Liver (tissue), 9 donors: ENCODE results near the gene RPL35A. TPM values are rescaled to one million over a fixed set of nuclear protein-coding genes. Genes with fewer than 3 reads are reported as not detected.

Source experiments
- DNase-seq: peaks from one replicate; pipeline ENCODE4 v3.0.0-alpha.2; 2017; ENCODE audit warnings: low spot score
- H3K27ac ChIP-seq, 2 donors: one replicate each; pipeline ENCODE4 v1.7.0; 2013; ENCODE audit warnings: inconsistent platforms in 2 of 2, low read length in 2 of 2, control low read depth in 1 of 2, low read depth in 1 of 2, mild to moderate bottlenecking in 1 of 2
- H3K27me3 ChIP-seq, 4 donors: one replicate each; pipeline versions ENCODE4 v1.6.1 to v1.7.0; 2013; ENCODE audit warnings: low read length in 3 of 4, inconsistent platforms in 1 of 4, mild to moderate bottlenecking in 1 of 4, moderate library complexity in 1 of 4; ENCODE audit not compliant: control insufficient read depth in 4 of 4, insufficient read depth in 4 of 4
- H3K36me3 ChIP-seq, 4 donors: one replicate each; pipeline versions ENCODE4 v1.6.1 to v1.7.0; 2013; ENCODE audit warnings: low read length in 3 of 4, mild to moderate bottlenecking in 3 of 4, low read depth in 1 of 4, moderate library complexity in 1 of 4; ENCODE audit not compliant: control insufficient read depth in 4 of 4, insufficient read depth in 3 of 4
- H3K4me1 ChIP-seq, 4 donors: one replicate each; pipeline versions ENCODE4 v1.6.1 to v1.7.0; 2013; ENCODE audit warnings: low read length in 3 of 4, mild to moderate bottlenecking in 3 of 4, moderate library complexity in 1 of 4; ENCODE audit not compliant: control insufficient read depth in 4 of 4, insufficient read depth in 4 of 4
- H3K4me3 ChIP-seq, 3 donors: one replicate each; pipeline versions ENCODE4 v1.6.1 to v1.7.0; 2013; ENCODE audit warnings: low read length in 3 of 3, control low read depth in 1 of 3, low read depth in 1 of 3, mild to moderate bottlenecking in 1 of 3
- H3K9ac ChIP-seq, 2 donors: one replicate each; pipeline ENCODE4 v1.7.0; 2013; ENCODE audit warnings: low read length in 2 of 2, mild to moderate bottlenecking in 2 of 2, moderate library complexity in 2 of 2, control low read depth in 1 of 2, low read depth in 1 of 2
- H3K9me3 ChIP-seq, 4 donors: one replicate each; pipeline versions ENCODE4 v1.6.1 to v1.7.0; 2013; ENCODE audit warnings: low read length in 3 of 4; ENCODE audit not compliant: control insufficient read depth in 4 of 4
- ATF3 ChIP-seq: IDR thresholded peaks from 2 replicates; pipeline ENCODE4 v1.6.1; 2016; ENCODE audit warnings: antibody characterized with exemption
- CTCF ChIP-seq: fragments of 150-350 bp; IDR thresholded peaks from 2 replicates; pipeline ENCODE4 v1.5.1; 2017; ENCODE audit warnings: improper control_type of control experiment, low read depth, low read length; ENCODE audit not compliant: missing input control
- EGR1 ChIP-seq, 2 donors: IDR thresholded peaks; 2 replicates each; pipeline ENCODE4 v1.6.1; 2016 to 2018; ENCODE audit warnings: antibody characterized with exemption in 2 of 2, low read depth in 2 of 2
- FOXA1 ChIP-seq: IDR thresholded peaks from 2 replicates; pipeline ENCODE4 v1.6.1; 2016; ENCODE audit warnings: antibody characterized with exemption
- FOXA2 ChIP-seq: IDR thresholded peaks from 2 replicates; pipeline ENCODE4 v1.6.1; 2016; ENCODE audit warnings: antibody characterized with exemption
- GABPA ChIP-seq, 2 donors: IDR thresholded peaks in 1 of 2; conservative IDR thresholded peaks in 1 of 2; 2 replicates each; pipeline ENCODE4 v1.6.1; 2016; ENCODE audit warnings: antibody characterized with exemption in 2 of 2, mild to moderate bottlenecking in 1 of 2, moderate library complexity in 1 of 2
- HNF4A ChIP-seq, 2 donors: conservative IDR thresholded peaks; 2 replicates each; pipeline ENCODE4 v1.6.1; 2016; ENCODE audit warnings: antibody characterized with exemption in 2 of 2, mild to moderate bottlenecking in 2 of 2
- HNF4G ChIP-seq: IDR thresholded peaks from 2 replicates; pipeline ENCODE4 v1.6.1; 2016; ENCODE audit warnings: antibody characterized with exemption
- JUND ChIP-seq, 2 donors: IDR thresholded peaks; 2 replicates each; pipeline ENCODE4 v1.6.1; 2016; ENCODE audit warnings: antibody characterized with exemption in 2 of 2
- NR2F2 ChIP-seq: IDR thresholded peaks from 2 replicates; pipeline ENCODE4 v1.6.1; 2016; ENCODE audit warnings: antibody characterized with exemption
- RAD21 ChIP-seq, 2 donors: IDR thresholded peaks; 2 replicates each; pipeline ENCODE4 v1.6.1; 2016; ENCODE audit warnings: antibody characterized with exemption in 2 of 2, mild to moderate bottlenecking in 2 of 2
- RXRA ChIP-seq, 2 donors: IDR thresholded peaks; 2 replicates each; pipeline ENCODE4 v1.6.1; 2017 to 2018; ENCODE audit warnings: antibody characterized with exemption in 2 of 2, mild to moderate bottlenecking in 1 of 2
- SP1 ChIP-seq: IDR thresholded peaks from 2 replicates; pipeline ENCODE4 v1.6.1; 2018; ENCODE audit warnings: antibody characterized with exemption, mild to moderate bottlenecking
- TAF1 ChIP-seq: conservative IDR thresholded peaks from 2 replicates; pipeline ENCODE4 v1.6.1; 2016; ENCODE audit warnings: antibody characterized with exemption, mild to moderate bottlenecking
- YY1 ChIP-seq: IDR thresholded peaks from 2 replicates; pipeline ENCODE4 v1.6.1; 2016; ENCODE audit warnings: antibody characterized with exemption, mild to moderate bottlenecking
- ZBTB33 ChIP-seq: IDR thresholded peaks from 2 replicates; pipeline ENCODE4 v1.6.1; 2016; ENCODE audit warnings: antibody characterized with exemption
- WGBS: extraction: QIAGEN DNeasy Blood & Tissue Kit; methylation state at CpG from one replicate; pipeline ENCODE4 v1.1.7; 2013; 5-methylcytosine and 5-hydroxymethylcytosine counted together
- polyA plus RNA-seq, 2 donors: library from polyadenylated mRNA; stranded (reverse) in 1 of 2; unstranded in 1 of 2; fragments of 200-250 nt in 1 of 2; fragments of >200 nt in 1 of 2; fragmentation: Nextera tagmentation in 1 of 2; extraction: Ambion mirVana in 1 of 2; gene quantifications; one replicate each; pipeline versions ENCODE4 v1.2.1 to v1.2.3, GENCODE V29; 2013 to 2015
- total RNA-seq, 2 donors: library from RNA; depleted of rRNA; stranded (reverse); fragments of >200 nt; gene quantifications; one replicate each; pipeline ENCODE4 v1.2.3, GENCODE V29; 2014
- TF ChIP-seq, protein P1 (sequence below): IDR thresholded peaks from 2 replicates; pipeline ENCODE4 v1.6.1; 2016; ENCODE audit warnings: antibody characterized with exemption, mild to moderate bottlenecking
- TF ChIP-seq, protein P2 (sequence below): IDR thresholded peaks from 2 replicates; pipeline ENCODE4 v1.6.1; 2016; ENCODE audit warnings: antibody characterized with exemption
- donor health status: healthy.
- donor health status: healthy.
- donor health status: healthy.
- donor health status: healthy.
- donor health status: healthy.

Gene RPL35A
- total and polyA plus RNA-seq, 4 donors, result 121 to 361 (median 270) TPM

DNA sequence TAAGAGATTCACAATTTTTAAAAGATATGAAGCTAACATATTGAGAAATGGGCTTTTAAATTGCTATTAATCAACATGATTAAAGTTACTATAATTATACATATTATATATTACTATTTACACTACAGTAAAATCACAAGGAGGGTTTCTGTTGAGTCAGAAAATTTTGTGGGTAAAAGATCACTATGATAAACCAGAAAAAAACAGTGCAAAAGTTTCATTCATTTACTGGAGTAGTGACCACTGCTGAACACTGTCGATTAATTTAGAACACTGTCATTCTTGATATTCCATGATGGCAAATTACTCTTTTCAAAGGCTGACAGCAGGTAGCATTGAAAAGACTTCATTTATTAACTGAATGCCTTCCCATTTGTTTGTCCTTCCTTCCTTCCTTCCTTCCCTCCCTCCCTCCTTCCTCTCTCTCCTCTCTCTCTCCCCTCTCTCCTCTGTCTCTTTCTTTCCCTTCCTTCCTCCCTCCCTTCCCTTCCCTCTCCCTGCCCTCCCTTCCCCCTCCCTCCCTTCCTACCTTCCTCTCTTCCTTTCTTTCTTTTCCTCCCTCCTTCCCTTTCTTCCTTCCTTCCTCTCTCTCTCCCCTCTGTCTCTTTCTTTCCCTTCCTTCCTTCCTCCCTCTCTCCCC, 9.1 kb upstream of the RPL35A start:
- Histone ChIP-seq H3K27me3 (no peaks in the 10 kb centered on the region), H3K9ac (no peak overlapping the region), H3K36me3 (peaks cover 0 to 3% (median 0%) of the 10 kb centered on the region in 4 donors), H3K9me3 (no peaks in the 10 kb centered on the region), H3K4me3 (no peak overlapping the region), H3K4me1 (no peaks in the 10 kb centered on the region), H3K27ac (no peak overlapping the region)
- TF ChIP-seq, protein P1, sequence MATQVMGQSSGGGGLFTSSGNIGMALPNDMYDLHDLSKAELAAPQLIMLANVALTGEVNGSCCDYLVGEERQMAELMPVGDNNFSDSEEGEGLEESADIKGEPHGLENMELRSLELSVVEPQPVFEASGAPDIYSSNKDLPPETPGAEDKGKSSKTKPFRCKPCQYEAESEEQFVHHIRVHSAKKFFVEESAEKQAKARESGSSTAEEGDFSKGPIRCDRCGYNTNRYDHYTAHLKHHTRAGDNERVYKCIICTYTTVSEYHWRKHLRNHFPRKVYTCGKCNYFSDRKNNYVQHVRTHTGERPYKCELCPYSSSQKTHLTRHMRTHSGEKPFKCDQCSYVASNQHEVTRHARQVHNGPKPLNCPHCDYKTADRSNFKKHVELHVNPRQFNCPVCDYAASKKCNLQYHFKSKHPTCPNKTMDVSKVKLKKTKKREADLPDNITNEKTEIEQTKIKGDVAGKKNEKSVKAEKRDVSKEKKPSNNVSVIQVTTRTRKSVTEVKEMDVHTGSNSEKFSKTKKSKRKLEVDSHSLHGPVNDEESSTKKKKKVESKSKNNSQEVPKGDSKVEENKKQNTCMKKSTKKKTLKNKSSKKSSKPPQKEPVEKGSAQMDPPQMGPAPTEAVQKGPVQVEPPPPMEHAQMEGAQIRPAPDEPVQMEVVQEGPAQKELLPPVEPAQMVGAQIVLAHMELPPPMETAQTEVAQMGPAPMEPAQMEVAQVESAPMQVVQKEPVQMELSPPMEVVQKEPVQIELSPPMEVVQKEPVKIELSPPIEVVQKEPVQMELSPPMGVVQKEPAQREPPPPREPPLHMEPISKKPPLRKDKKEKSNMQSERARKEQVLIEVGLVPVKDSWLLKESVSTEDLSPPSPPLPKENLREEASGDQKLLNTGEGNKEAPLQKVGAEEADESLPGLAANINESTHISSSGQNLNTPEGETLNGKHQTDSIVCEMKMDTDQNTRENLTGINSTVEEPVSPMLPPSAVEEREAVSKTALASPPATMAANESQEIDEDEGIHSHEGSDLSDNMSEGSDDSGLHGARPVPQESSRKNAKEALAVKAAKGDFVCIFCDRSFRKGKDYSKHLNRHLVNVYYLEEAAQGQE, result no peak
- TF ChIP-seq JUND (IDR thresholded peaks at IDR 0.05) (no peak), YY1 (no peak), ATF3 (no peak), NR2F2 (no peak), EGR1 (IDR thresholded peaks at IDR 0.05; ENCODE audit: low read depth in 2 of 2) (no peak), HNF4G (no peak), SP1 (no peak), FOXA2 (no peak), TAF1 (no peak), ZBTB33 (no peak), RXRA (IDR thresholded peaks at IDR 0.05) (no peak), CTCF (no peak), GABPA (IDR thresholded peaks at IDR 0.05 in 1 of 2, conservative IDR thresholded peaks at IDR 0.05 in 1 of 2) (no peak), FOXA1 (no peak), RAD21 (IDR thresholded peaks at IDR 0.05) (no peak), HNF4A (conservative IDR thresholded peaks at IDR 0.05) (no peak)
- TF ChIP-seq, protein P2, sequence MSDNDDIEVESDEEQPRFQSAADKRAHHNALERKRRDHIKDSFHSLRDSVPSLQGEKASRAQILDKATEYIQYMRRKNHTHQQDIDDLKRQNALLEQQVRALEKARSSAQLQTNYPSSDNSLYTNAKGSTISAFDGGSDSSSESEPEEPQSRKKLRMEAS, result no peak
- WGBS, result 89% methylated on average over 1 of the region's 1 CpG
- DNase-seq, result no peak
